ENCODE measurements around the gene RTN1.

GRCh38 chr14:59849411-59850130 is 21.0 kb downstream of the RTN1 start:
- no peak for TF ChIP-seq E2F8 (IDR thresholded peaks at IDR 0.05; ENCODE audit: low read depth, partially characterized antibody)
- no peak for TF ChIP-seq CTCF (IDR thresholded peaks at IDR 0.05 in 2 of 3, conservative IDR thresholded peaks at IDR 0.05 in 1 of 3; ENCODE audit: control insufficient read depth in 2 of 3, extremely low read depth in 1 of 3, insufficient read depth in 1 of 3, low read depth in 3 of 3, low read length in 3 of 3)
- TF ChIP-seq POLR2A (IDR thresholded peaks at IDR 0.05; ENCODE audit: low read depth, low read length), result no peak
- TF ChIP-seq MTA3 (IDR thresholded peaks at IDR 0.05; ENCODE audit: borderline replicate concordance, low read length), result no peak
- TF ChIP-seq TAF1 (IDR thresholded peaks at IDR 0.05; ENCODE audit: borderline replicate concordance, low read depth, low read length), result no peak
- TF ChIP-seq JUNB (IDR thresholded peaks at IDR 0.05), result no peak
- no peak for TF ChIP-seq YY1 (IDR thresholded peaks at IDR 0.05; ENCODE audit: low read depth, low read length)
- TF ChIP-seq CHD2 (IDR thresholded peaks at IDR 0.05; ENCODE audit: borderline replicate concordance, low read depth, low read length), result no peak
- no peak for TF ChIP-seq FOXK2 (IDR thresholded peaks at IDR 0.05)
- TF ChIP-seq NFYB (IDR thresholded peaks at IDR 0.05; ENCODE audit: insufficient read depth, low read depth, low read length), result no peak
- TF ChIP-seq HDAC2 (IDR thresholded peaks at IDR 0.05), result no peak
- TF ChIP-seq NFIC (IDR thresholded peaks at IDR 0.05; ENCODE audit: low read depth, low read length), result no peak
- no peak for TF ChIP-seq SMC3 (IDR thresholded peaks at IDR 0.05; ENCODE audit: borderline replicate concordance, low read length)
